Measurements from ENCODE around the gene CTBP2. TPM values are rescaled to one million over a fixed set of nuclear protein-coding genes. Genes with fewer than 3 reads are reported as not detected.

CTBP2 gene
- total RNA-seq, 1 experiment from 2014 or later, result 212 TPM

GRCh38 chr10:125208854-125209565 is 48.6 kb upstream of the CTBP2 start:
- TF ChIP-seq CTCF (conservative IDR thresholded peaks at IDR 0.05), result no peak
- Histone ChIP-seq H3K23me2 (ENCODE audit: insufficient read length, low read depth, low read length, poor library complexity, severe bottlenecking) (no peaks in the 10 kb centered on the region), H3T11ph (ENCODE audit: low read length) (no peak overlapping the region), H3K79me2 (ENCODE audit: insufficient read depth, low read length) (no peaks in the 10 kb centered on the region), H2AFZ (ENCODE audit: low read length) (no peak overlapping the region), H2BK12ac (ENCODE audit: insufficient read length, low read depth, low read length) (no peak overlapping the region), H2BK15ac (ENCODE audit: low read depth, low read length) (no peak overlapping the region), H3K79me1 (ENCODE audit: insufficient read depth, low read depth, low read length, poor library complexity, severe bottlenecking) (no peaks in the 10 kb centered on the region), H2BK120ac (ENCODE audit: low read depth, low read length, poor library complexity, severe bottlenecking) (no peak overlapping the region), H2AK5ac (ENCODE audit: insufficient read length, low read length) (no peak overlapping the region), H4K5ac (ENCODE audit: insufficient read length, low read depth, low read length) (no peak overlapping the region), H4K20me1 (ENCODE audit: control insufficient read depth, insufficient read depth, insufficient read length) (no peaks in the 10 kb centered on the region), H3K23ac (ENCODE audit: insufficient read length, low read depth, low read length) (no peak overlapping the region), H3K27ac (ENCODE audit: insufficient read length, low read depth, low read length) (no peak overlapping the region), H2BK5ac (ENCODE audit: insufficient read length, low read length) (no peak overlapping the region), H4K91ac (ENCODE audit: insufficient read length, low read depth, low read length) (no peak overlapping the region), H3K4me1 (ENCODE audit: insufficient read depth, low read length) (no peaks in the 10 kb centered on the region), H3K9me3 (ENCODE audit: control insufficient read depth, low read depth, low read length) (no peaks in the 10 kb centered on the region), H3K14ac (ENCODE audit: insufficient read depth, low read length) (no peak overlapping the region), H3K4me2 (ENCODE audit: insufficient read depth, insufficient read length, low read length) (no peak overlapping the region), H4K8ac (replicated peaks; ENCODE audit: insufficient read length, low read depth, low read length) (no peak overlapping the region), H3K4ac (ENCODE audit: low read depth, low read length) (no peak overlapping the region), H3K18ac (ENCODE audit: insufficient read length, low read depth, low read length) (no peak overlapping the region), H3K27me3 (ENCODE audit: insufficient read depth, low read length) (no peaks in the 10 kb centered on the region), H2BK20ac (ENCODE audit: low read depth, low read length, poor library complexity, severe bottlenecking) (no peak overlapping the region), H3K56ac (ENCODE audit: insufficient read length, low read depth, low read length) (no peak overlapping the region), H3K9ac (ENCODE audit: extremely low read depth, insufficient read length, low read length) (no peak overlapping the region)
- no peak overlapping the region for H3K27ac Mint-ChIP-seq
- peaks cover 2% of the 10 kb centered on the region for H3K27me3 Mint-ChIP-seq (ENCODE audit: low read depth)
- no peaks in the 10 kb centered on the region; a peak in 1 of 4 replicates for H3K4me1 Mint-ChIP-seq
- no peak for DNase-seq
- H3K36me3 Mint-ChIP-seq (ENCODE audit: insufficient read depth in 1 of 3, low read depth in 3 of 3), result no peaks in the 10 kb centered on the region
- no peak overlapping the region for H3K4me3 Mint-ChIP-seq
- no peaks in the 10 kb centered on the region; a peak in 1 of 5 replicates for H3K9me3 Mint-ChIP-seq
- WGBS (ENCODE audit: extremely low coverage, insufficient read length, low lambda C conversion rate), result no CpG with 5 or more reads among the region's 23 CpGs
